ENCODE measurements around the gene SYT13.
A peak's percentile ranks its signal among the peaks of the same experiment; 100 is the strongest.

The SYT13 gene

GRCh38 chr11:45285930-45286632, at the start of gene SYT13:
SYT13 (minus strand) TSS chr11:45286341; CDS start chr11:45286207, 134 bp downstream.
- POLR2A ChIA-PET (ENCODE audit: low non-redundant PET) = no interaction called here

GRCh38 chr11:45335434-45335833, 49.3 kb upstream of the SYT13 start:
- no peak for DNase-seq (ENCODE audit: low spot score)
- CTCF ChIA-PET = interaction anchor here (1.2 to 2.7 kb wide), 2 partner anchors 18 to 225 kb away, joined by 4 to 18 read pairs; no protein-coding TSS in a partner anchor

More at GRCh38 chr11:45285930-45286632, at the start of gene SYT13:
- H3K27ac ChIP-seq = no peak within 1 kb of the TSS
- CTCF ChIA-PET = interaction anchor here (0.6 to 1.0 kb wide), 4 partner anchors 28 to 176 kb away, joined by 3 read pairs; no protein-coding TSS in a partner anchor
- TF ChIP-seq, protein P1, sequence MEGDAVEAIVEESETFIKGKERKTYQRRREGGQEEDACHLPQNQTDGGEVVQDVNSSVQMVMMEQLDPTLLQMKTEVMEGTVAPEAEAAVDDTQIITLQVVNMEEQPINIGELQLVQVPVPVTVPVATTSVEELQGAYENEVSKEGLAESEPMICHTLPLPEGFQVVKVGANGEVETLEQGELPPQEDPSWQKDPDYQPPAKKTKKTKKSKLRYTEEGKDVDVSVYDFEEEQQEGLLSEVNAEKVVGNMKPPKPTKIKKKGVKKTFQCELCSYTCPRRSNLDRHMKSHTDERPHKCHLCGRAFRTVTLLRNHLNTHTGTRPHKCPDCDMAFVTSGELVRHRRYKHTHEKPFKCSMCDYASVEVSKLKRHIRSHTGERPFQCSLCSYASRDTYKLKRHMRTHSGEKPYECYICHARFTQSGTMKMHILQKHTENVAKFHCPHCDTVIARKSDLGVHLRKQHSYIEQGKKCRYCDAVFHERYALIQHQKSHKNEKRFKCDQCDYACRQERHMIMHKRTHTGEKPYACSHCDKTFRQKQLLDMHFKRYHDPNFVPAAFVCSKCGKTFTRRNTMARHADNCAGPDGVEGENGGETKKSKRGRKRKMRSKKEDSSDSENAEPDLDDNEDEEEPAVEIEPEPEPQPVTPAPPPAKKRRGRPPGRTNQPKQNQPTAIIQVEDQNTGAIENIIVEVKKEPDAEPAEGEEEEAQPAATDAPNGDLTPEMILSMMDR (conservative IDR thresholded peaks at IDR 0.05; ENCODE audit: low read depth) = no peak
- no peak for DNase-seq (ENCODE audit: low spot score)

GRCh38 chr11:45334836-45335235, 48.7 kb upstream of the SYT13 start:
- CTCF ChIA-PET = interaction anchor here (0.7 to 2.7 kb wide), 3 partner anchors 17 to 536 kb away, joined by 3 to 18 read pairs (median 4); no protein-coding TSS in a partner anchor
- no peak for DNase-seq (ENCODE audit: low spot score)
- TF ChIP-seq, protein P1 (conservative IDR thresholded peaks at IDR 0.05; ENCODE audit: low read depth) = no peak
- no peak overlapping the region for H3K27ac ChIP-seq
- POLR2A ChIA-PET (ENCODE audit: low non-redundant PET) = no interaction called here

More at GRCh38 chr11:45335434-45335833, 49.3 kb upstream of the SYT13 start:
- H3K27ac ChIP-seq = no peak overlapping the region
- TF ChIP-seq, protein P1 (conservative IDR thresholded peaks at IDR 0.05; ENCODE audit: low read depth) = no peak
- POLR2A ChIA-PET (ENCODE audit: low non-redundant PET) = no interaction called here

DNA sequence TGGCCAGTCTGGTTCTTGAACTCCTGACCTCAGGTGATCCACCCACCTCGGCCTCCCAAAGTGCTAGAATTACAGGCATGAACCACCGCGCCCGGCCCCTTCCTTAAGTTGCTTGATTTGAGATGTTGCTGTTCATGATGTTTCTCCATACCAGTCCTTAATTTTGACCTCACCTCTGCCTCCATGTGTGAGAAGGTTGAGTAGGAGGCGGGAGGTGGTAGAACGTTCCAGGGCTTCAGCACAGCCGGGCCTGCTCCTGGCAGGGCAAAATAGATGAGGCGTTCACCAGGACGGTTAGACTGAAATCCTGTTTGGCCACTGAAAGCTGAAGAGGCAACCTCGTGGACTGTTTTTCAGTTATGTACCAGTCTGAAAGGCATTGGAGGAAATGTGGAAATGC, 48.3 kb upstream of the SYT13 start:
- ChIA-PET CTCF (interaction anchor here (0.7 to 2.7 kb wide), 3 partner anchors 17 to 537 kb away, joined by 3 to 18 read pairs (median 4); no protein-coding TSS in a partner anchor), POLR2A (ENCODE audit: low non-redundant PET) (no interaction called here)
- no peak overlapping the region for H3K27ac ChIP-seq
- no peak for DNase-seq (ENCODE audit: low spot score)
- TF ChIP-seq, protein P1 (conservative IDR thresholded peaks at IDR 0.05; ENCODE audit: low read depth) = no peak

DNA sequence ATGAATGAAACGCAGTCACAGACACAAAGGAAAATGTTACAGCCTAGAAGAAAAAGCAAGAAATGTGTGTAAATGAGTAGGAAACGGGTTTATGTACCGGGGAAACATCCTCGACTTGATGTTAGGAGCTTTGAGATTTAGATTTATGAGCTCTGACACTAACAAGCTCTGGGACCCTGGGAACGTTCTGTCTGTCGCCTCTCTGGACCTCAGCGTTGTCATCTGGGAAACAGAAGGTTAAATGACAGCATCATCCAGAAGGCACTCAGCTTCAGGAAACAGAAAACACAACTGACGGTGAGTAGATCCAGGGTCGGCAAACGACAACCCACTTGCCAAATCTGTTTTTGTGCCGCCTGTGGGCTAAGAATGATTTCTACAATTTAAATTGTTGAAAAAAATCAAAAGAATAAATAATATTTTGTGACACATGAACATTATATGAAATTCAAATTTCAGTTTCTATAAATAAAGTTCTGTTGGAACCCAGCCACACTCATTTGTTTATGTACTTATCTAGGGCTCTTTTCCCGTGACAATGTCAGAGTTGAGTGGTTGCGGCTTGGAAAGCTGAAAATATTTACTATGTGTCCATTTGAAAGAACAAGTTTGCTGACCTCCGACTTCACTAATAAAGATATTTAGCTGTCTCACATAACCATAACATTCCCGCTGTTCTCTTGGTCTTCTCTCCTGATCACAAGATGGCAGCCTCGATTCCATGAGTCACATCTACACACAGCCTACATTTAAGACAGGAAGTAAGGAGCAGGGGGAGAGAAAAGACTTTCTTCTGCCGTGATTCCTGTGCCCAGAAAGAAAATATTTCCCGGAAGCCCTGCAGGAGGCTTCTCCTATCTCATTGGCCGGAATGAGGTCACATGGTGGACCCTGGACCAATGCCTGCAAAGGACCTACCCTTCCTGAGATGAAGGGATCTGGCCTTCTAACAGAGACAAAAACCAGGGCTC, 47.1 kb upstream of the SYT13 start:
- peak; percentile 34 for DNase-seq (ENCODE audit: low spot score)
- ChIA-PET CTCF (interaction anchor here (0.6 to 2.7 kb wide), 7 partner anchors 10 to 406 kb away, joined by 3 to 18 read pairs (median 3); no protein-coding TSS in a partner anchor), POLR2A (ENCODE audit: low non-redundant PET) (no interaction called here)
- TF ChIP-seq, protein P1 (conservative IDR thresholded peaks at IDR 0.05; ENCODE audit: low read depth) = no peak
- H3K27ac ChIP-seq = no peak overlapping the region
